ENCODE data around the gene APBA2.

DNA sequence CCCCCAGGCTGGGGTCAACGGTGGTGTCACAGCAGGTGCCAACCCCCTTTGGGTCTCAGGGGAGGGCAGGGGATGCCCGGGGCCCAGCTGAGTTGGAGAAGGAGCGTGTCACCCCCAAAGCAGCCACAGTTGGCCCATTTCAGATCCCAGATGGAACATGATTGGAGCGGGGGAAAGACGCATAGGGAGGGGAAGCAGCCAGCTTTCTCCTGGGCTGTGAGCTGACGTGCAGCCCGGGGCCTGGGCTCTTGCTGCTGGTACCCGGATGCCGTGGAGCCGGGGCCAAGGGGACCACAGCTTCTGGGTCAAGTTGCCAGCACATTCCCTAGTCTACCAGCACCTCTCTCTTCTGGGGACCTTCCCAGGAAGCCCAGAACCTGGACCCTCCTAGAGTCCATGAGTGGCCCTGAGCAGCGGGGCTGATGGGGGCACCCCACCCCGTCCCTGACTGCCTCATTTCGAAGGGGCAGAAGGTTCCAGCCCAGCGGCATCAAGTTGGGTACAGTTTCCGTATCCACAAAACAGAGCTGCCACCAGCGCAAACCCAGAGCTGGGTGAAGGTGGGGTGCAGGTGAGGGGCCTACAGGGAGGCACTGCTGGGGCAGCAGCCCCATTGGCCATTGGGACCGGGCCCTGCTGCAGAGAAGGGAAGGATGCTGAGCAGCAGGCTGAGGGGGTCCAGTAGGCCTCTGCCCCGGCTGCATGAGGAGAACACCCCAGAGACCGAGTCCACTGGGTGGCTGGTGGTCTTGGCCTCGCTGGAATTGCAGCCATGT lies 235.0 kb downstream of the APBA2 start:
- TF ChIP-seq, protein P1, sequence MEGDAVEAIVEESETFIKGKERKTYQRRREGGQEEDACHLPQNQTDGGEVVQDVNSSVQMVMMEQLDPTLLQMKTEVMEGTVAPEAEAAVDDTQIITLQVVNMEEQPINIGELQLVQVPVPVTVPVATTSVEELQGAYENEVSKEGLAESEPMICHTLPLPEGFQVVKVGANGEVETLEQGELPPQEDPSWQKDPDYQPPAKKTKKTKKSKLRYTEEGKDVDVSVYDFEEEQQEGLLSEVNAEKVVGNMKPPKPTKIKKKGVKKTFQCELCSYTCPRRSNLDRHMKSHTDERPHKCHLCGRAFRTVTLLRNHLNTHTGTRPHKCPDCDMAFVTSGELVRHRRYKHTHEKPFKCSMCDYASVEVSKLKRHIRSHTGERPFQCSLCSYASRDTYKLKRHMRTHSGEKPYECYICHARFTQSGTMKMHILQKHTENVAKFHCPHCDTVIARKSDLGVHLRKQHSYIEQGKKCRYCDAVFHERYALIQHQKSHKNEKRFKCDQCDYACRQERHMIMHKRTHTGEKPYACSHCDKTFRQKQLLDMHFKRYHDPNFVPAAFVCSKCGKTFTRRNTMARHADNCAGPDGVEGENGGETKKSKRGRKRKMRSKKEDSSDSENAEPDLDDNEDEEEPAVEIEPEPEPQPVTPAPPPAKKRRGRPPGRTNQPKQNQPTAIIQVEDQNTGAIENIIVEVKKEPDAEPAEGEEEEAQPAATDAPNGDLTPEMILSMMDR (IDR thresholded peaks at IDR 0.05), result no peak
- no peak for TF ChIP-seq POLR2A (IDR thresholded peaks at IDR 0.05)
